NOMO-1 (cell line): ENCODE measurements around the gene LIMK1.
"Not testable (repeated sequence)": the region's sequence is repeated elsewhere in the genome, so short reads cannot be mapped to it uniquely, and the experiment has no call there.

Experiments
- DNase-seq, 2 experiments: peaks; one replicate each; lab custom pipeline; 2025; ENCODE audit not compliant: unreplicated experiment in 2 of 2; lab: John Stamatoyannopoulos, UW

Gene LIMK1

DNA sequence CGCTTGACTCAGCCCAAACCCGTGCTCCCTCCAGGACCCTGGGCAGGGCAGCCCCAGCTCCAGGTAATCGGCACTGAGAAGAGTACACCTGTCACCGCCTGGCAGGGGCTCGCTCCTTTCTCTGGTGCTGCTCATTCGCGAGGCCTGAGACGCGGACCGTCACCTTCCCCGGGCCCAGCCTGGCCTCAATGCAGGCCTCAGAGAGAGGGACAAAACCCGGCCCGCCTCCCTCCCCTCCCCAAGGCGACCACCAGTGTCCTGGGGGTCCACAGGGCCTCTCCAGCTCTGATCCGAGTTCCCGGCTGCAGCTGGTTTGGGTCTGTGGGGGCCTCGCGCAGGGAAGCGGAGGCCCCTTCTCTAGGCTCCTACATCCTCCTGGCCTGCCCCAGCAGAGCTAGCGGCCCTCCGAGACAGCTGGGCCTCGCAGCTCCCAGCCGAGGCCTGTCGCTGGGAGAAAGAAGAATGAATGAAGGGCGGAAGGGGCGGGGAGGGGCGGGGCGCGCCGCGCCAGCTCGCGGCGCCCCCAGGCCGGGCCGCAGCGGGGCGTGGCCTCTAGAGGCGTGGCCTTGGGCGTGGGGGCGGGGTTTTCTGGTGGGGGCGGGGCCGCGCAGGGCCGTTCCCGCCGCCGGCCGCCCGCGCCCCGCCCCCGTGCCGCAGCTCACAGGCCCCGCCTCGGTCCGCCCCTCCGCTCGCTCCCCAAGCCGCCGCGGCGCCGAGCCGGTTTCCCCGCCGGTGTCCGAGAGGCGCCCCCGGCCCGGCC is at the start of gene LIMK1:
Gene LIMK1, plus strand, starts transcription at position 688 of the 760 bp plus-strand sequence. CDS start 187 bp downstream, outside the sequence.
- peak; percentile 97 to 99 for DNase-seq

DNA sequence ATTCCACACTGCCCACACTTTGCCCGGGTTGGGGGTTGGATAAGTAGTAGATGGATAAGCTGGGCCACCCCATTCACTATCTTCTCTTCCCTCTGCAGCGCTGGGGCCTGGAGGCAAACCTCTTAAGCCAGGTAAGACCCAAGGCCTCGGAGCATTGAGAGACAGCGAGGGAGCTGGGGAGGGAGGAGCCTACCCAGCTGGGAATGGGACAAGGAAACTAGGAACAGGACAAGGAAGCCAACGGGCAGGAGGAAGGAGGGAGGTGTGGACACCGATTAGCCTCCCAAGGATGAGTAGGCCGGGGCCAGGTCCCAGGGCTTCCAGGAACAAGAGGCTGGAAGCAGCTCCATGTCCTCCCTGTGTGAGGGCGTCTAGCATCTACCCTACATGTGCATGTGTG is 46.0 kb upstream of the LIMK1 start:
- DNase-seq = no peak

DNA sequence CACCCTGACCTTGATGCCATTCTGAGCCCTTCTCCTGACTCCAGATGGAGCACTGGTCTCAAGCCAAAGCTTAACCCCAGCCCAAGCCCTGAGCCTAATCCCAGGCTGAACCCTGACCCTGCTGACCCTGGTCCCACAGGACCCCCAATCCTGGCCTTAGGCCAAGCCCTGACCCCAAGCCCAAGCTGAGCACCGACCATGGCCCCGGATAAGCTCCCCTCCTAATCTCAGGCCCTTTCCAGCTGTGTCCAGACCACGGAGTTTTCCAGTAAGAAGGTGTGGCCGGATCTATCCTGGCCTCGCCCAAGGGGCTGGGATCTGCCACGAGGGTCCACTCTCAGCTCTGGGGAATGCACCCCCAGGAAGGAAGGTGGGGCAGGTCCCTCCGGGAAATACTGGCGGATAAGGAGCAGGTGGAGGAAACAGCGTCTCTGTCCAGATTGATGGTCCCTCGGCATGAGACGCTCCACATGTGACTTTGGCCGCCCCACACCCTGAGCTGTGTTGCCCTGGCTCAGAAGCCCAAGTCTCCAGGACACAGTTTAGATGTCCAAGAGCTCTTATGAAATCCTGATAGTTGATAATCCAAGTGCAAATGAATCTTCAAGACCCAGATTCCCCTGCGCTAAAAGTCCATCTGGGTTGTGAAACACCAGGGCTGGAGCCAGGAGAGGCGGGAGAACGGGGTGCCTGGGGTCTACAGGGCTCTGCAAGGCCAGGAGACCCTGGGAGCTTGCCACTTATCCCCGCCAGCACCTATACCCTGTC is 45.2 kb upstream of the LIMK1 start:
- no peak for DNase-seq

DNA sequence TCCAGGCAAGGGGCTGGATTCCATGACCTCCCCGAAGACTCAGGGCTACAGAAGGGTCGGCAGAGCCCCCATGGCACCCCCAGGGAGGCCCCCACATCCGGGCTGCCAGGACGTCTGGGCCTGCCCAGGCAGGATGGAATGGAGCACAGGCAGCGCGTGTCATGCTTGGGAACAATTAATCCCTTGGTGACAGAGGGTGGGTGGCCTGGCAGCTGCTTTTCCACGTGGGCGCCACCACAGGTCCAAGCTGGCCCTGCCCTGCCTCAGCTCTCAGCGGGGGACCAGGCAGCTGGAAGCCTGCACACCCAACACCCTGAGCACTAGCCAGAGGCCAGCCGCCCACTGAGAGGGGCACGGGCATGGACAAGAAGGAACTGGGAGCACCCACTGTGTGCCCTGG is 44.3 kb upstream of the LIMK1 start:
- DNase-seq = no peak

DNA sequence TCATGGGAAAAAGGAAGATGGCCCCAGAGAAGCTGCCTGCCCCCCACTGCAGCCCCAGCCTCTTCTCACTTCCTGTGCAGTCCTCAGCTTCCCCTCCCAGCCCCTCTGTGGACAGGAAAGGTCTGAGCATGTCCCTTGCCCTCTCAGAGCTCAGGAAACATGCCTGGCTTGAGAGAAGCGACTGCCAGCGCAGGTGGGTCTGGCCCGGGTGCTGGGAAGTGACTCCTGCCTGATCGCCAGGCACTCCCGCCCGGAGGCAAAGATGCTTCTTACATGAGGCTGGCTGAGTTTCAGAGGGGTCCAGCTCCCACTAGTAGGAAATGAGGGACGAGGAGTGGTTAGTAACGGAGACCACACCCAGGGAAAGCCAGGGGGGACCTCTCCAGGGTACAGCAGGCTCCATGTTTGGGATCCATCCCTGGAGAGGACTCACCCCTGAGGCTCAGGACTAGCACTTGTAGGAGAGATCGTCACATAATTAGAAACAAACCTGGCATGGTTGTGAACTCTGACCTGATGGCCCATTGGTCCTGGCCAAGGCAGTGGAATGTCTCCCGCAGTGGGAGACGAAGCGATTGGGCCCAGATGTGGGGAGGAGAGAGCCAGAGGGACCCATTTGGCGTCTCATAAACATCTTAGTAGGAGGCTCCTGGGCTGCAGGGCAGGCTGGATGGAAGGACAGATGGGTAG is 43.4 kb upstream of the LIMK1 start:
- no peak for DNase-seq

DNA sequence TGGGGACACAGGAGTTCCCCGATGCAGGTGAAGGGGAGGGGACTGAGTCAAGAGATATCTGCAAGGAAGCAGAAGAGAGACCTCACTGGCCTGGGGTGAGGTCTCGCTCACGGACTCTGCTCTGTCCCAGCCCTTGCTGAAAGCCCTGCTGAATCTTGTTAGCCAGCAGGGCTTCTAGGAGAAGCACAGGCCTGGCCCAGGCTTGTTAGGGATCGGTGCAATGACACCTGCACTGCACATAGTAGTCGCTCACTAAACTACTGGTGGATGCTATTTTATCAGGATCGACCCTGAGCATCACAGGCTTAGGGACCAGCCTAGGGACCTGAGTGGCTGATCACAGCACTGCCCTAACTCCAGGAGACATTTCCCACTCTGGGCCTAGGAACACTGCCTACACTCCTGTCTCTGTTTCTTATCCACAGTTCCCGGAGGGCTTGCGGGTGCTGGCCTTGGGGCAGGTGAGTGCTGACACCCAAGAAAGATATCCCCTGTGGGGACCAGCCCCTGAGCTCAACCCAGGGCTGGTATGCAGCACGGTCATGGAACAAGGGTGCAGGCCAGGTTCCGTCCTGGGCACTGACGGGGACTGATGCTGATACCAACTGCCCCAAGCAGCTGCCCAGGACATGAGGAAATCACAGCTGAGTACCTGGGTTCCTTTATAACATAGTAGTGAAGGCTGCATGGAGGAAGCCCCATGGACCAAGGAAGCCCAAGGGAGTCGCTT is 42.6 kb upstream of the LIMK1 start:
- no peak for DNase-seq

DNA sequence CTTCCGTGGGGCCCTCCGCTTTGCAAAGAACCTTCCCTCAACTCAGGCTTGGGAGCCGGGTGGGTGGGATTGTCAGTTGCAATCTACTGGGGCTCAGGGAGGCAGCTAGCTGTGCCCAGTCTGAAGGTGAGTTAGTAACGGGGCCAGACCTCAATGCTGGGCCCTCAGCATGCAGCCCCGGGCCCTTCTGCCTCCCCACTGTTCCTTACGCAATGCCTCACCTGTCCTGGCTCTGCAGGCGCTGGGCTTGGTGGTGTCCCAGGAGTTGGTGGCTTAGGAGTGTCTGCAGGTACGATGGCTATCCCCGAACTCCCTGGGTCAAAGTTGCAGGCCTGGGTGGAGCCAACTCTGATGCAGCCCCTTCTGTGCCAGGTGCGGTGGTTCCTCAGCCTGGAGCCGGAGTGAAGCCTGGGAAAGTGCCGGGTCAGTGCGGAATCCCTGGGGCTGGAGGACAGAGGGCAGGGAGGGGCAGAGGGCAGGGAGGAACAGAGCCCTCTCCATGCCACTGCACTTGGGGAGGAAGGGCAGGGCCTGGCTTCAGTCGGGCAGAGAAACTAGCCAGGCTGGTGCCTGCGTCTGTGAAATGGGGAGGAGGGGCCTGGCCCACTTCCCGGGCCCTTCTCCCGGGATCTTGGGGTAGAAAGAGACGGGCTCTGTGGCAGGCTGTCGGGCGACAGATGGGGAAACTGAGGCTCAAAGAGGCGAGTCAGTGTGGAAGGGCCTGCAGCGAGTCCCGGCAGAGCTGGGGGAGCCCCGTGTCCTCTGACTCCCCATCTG is 40.7 kb upstream of the LIMK1 start:
- no peak for DNase-seq

DNA sequence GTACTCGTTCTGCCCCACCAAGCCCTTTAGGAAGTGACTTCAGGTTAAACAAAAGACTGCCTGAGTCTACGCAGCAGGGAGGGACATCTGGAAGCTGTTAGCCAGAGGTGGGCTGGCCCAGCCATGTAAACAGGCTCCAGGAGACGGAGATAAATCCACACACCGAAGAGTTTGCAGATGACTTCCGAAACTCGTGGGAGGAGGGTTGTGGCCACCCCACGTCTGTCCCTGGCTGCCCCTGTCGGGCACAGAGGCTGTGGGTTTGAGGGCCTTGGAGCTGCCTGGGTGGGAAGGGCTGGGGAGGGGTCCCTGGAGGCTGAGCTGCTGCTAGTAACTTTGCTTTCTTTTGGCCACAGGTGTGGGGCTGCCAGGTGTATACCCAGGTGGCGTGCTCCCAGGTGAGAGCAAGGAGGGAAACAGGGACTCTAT is 40.1 kb upstream of the LIMK1 start:
- no peak for DNase-seq

DNA sequence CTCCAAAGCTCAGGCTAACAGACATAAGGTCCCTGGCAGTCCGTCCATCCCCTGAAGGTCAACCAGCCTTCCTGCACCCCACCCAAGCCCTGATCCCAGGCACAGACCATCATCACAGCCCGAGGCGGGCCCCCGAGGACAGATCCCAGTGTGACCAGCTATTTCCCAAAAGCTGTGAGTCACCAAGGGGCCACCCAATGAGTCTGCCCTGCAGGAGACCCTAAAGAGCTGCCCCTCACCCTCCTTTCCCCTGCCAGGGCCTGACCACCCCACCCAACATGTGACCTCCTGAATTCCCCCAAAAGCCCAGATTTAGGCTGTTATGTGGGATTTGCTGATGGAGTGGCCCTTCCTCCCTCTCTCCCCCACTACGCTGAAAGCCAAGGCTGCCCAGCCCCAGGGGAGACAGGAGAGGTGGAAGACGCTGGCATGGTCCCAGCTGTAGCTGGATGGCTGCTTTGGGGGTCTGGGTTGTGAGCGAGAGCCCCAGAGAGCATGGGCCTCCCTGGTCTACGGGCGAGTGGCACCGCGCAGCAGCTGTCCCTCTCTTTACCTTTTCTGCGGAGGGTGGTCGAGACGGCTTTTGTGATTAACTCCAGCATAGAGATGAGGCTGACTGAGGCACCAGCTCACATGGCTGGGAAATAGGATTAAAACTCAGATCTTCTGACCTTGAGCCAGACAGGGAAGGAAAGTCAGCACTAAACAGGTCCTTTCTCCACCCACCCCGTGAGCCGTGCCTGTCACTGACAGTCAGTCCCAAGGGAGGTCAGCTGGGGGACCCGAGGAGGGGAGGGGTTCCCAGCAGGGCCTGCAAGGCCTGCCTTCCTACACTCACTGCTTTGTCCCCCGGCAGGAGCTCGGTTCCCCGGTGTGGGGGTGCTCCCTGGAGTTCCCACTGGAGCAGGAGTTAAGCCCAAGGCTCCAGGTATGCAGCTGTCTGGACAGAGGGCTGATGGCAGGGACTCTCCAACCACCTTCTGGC is 38.9 kb upstream of the LIMK1 start:
- DNase-seq = no peak

DNA sequence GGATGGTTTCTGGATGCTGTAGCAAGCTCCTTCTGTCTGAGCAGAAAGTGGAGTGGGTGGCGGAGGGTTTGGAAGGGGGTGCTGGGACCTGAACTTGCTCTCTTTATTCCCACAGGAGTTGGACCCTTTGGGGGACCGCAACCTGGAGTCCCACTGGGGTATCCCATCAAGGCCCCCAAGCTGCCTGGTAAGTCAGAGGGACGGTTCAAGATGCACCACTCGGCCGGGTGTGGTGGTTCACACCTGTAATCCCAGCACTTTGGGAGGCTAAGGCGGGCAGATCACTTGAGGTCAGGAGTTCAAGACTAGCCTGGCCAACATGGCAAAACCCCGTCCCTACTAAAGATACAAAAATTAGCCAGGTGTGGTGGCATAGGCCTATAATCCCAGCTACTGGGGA is 37.0 kb upstream of the LIMK1 start:
- DNase-seq = not testable (repeated sequence)

DNA sequence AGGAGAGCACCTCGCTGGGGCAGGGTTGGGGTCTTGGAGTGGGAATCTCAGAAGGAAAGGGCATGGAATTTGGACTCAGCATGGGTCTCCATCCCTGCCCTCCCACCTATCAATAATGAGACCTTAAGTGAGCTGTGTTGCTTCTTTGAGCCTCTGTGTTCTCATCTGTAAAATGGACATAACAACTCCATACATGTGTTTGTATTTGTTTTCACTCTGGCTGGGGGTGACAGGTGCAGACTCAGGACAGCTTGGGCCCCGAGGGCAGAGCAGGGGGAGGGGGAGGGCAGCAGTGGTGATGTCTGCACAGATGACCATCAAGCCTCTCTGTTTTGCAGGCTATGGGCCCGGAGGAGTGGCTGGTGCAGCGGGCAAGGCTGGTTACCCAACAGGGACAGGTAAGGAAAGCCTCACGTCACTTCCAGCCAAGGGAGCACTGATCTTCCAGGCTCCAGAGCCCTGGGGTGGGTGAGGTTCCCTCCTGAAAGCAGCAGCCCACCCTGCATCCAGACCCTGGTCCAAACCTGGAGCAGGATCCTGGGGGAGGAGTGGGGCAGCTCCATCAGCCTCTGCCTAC is 35.7 kb upstream of the LIMK1 start:
- DNase-seq = no peak

DNA sequence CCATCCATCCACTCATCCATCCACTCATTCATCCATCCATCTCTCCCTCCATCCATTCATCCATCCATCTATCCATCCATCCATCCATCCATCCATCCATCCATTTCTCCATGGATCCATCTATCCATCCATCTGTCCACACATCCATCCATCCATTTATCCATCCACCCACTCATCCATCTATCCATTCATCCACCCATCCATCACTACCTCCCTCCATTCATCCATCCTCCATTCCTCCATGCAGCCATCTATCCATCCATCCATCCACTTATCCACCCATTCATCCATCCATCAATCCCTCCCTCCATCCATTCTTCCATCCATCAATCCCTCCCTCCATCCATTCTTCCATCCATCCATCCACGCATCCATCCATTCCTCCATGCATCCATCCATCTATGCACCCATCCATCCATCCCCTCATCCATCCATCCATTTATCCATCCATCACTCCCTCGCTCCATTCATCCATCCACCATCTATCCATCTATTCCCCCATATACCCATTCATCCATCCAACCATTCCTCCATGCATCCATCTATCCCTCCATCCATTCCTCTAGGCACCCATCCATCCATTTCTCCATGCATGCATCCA is 34.5 kb upstream of the LIMK1 start:
- DNase-seq = no peak

DNA sequence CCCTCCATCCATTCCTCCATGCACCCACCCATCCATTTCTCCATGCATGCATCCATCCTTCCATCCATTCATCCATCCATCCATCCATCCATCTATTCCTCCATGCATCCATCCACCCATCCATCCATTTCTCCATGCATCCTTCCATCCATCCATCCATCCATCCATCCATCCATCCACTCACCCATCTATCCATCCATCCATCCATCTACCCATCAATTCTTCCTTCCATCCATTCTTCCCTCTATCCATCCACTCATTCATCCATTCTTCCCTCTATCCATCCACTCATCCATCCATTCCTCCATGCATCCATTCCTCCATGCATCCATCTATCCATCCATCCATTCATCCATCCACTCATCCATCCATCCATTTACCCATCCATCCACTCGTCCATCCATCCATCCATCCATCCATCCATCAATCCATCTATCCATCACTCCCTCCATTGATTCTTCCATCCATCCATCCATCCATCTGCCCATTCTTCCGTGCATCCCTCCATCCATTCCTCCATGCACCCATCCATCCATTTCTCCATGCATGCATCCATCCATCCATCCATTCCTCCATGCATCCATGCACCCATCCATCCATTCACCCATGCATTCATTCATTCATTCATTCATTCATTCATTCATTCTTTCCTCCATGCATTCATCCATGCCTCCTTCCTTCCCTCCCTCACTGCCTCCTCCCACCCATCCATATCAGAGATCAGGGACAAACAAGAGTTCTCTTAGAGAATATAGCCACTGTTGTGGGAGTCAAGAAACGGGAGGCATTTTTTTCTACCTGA is 33.4 kb upstream of the LIMK1 start:
- DNase-seq = no peak

DNA sequence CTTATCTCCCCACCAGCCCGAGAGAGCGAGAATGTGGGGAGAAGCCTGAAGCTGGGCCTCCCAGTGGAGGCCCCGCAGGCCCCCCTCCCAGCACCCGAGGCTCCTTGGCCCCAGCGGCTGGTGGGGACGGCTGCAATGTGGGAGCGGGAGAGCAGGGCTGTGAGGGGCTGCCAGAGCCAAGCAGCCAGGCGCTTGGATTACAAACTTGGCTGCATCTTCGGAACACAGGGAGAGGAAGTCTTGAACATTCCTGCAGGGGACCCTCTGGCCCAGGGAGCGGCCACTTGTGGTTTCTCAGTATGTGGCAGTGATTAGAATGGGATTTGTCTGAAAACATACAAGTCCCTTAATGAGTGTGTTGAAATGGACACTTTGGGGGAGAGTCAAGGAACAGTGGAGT is 32.4 kb upstream of the LIMK1 start:
- no peak for DNase-seq

DNA sequence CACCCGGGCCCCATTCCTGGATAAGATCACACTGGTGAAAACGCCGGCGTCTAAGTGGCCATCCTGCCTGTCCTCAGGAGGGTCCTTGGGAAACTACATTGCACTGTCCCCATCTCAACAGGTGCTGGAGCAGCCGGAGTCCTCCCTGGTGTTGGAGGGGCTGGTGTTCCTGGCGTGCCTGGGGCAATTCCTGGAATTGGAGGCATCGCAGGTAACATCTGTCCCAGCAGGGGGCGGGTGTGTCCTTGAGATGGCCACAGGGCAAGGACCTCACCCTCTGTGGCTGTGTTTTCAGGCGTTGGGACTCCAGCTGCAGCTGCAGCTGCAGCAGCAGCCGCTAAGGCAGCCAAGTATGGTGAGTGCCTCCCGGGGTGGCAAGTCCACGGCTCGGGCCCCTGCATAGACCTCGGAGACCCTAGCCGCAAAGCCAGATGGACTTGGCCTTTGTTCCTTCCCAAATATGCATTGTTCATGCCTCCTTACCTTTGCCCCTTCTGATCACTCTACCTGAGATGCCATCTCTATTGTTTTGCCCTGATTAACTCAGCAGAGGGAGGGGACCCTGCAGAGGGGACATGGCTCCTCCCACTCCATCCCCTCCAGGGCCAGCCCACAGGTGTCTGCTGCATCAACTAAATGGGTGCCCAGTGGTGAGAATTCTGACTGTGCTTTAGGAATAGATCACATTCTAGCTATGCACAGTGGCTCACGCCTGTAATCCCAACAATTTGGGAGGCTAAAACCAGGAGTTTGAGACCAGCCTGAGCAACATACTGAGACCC is 31.8 kb upstream of the LIMK1 start:
- peak in 1 of 2 experiments; percentile 41 for DNase-seq

DNA sequence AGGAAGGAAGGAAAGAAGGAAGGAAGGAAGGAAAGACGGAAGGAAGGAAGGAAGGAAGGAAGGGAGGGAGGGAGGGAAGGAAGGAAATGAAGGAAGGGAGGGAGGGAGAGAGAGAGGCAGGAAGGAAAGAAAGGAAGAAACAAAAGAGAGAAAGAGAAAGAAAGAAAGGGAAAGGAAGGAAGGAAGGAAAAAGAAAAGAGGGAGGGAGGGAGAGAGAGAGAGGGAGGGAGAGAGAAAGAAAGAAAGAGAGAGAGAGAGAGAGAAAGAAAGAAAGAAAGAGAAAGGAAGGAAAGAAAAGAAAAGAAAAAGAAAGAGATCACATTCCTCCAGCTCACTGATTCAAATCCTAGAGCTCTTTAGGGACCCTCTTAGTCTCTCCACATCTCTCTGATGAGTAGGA is 31.0 kb upstream of the LIMK1 start:
- DNase-seq = no peak
